Stimulated activated CD4-positive, alpha-beta T cell treated with anti-CD3 and anti-CD28 coated beads, Interleukin-1b, Interleukin-23, amount 100 ng/mL, for 24 hours (primary cell): ENCODE data around the gene FUT7.

ENCODE experiments used
- DNase-seq, 4 experiments: peaks; one replicate each; pipeline ENCODE4 v3.0.0-alpha.2; 2020; ENCODE audit warnings: low read depth in 4 of 4, low spot score in 1 of 4

Gene FUT7

GRCh38 chr9:137019891-137020683, 11.8 kb downstream of the FUT7 start:
- DNase-seq = no peak

DNA sequence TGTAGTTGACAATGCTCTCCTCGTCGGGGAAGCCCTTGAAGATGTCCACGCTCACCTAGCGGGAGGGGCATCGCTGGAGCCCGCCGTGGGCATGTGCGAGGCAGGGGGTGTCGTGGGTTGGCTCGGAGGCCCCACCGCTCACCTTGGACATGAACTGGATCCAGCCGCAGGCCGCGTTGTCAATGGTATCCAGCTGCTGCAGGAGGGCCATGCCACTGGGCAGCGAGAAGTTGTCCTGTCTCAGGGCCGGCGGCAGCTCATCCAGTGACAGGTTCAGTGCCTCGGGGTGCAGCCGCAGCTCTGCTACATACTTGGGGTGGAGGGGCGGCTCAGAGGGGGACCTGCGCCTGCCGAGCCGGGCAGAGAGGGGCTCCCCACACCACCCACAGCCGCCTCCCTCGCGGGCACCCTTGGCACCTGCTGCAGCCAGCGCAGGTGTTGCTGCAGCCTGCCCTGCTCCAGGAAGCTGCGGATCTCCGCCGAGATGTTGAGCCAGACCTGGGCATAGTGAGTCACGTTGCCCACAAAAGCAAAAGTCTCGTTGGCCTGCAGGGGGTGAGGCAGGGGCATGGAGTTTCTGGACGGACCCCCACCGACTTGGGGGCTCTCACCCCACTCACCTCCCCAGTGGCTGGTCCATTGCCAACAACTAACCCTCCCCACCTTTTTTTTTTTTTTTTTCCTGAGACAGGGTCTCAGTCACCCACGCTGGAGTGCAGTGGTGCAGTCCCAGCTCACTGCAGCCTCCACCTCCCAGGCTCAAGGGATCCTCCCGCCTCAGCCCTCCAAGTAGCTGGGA, 12.9 kb downstream of the FUT7 start:
- no peak for DNase-seq

- no peak for DNase-seq
Observed at GRCh38 chr9:137017791-137018497, 13.9 kb downstream of the FUT7 start.

GRCh38 chr9:137017071-137017470, 14.8 kb downstream of the FUT7 start:
- no peak for DNase-seq

DNA sequence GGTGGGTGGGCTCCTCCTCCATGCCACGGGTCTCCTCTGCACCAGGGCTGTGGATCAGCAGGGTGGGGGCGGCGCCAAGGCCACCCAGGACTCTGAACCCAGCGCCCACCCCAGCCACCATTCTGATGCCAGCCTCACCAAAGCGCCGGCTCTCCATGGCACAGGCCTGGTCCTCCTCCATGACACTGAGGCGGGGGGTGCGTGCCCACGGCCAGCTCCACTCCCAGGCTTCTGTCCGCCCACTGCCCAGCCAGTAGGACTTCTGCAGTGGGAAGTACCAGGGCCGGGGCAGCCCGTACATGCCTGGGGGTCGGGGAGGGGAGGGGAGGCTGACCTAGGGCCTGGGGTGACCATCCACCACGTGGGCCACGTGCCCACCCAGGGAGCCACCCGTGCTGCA, 15.5 kb downstream of the FUT7 start:
- no peak for DNase-seq

DNA sequence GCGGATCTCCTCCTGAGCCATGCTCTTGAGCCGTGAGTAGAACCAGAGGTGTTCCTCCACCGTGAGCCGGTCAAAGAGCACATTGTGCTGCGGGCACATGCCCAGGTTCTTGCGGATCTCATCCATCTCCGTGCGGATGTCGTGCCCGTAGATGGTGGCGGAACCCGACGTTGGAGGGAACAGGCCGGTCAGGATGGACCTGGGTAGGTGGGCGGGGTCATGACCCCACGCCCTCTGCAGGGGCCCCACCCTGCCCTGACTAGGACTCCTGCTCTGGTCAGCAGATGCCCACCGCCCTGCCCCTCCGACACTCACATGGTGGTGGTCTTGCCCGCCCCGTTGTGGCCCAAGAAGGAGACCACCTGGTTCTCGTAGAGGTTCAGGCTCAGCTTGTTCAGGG, 15.9 kb downstream of the FUT7 start:
- DNase-seq = no peak

- no peak for DNase-seq
Observed at GRCh38 chr9:137015540-137015930, 16.4 kb downstream of the FUT7 start.

DNA sequence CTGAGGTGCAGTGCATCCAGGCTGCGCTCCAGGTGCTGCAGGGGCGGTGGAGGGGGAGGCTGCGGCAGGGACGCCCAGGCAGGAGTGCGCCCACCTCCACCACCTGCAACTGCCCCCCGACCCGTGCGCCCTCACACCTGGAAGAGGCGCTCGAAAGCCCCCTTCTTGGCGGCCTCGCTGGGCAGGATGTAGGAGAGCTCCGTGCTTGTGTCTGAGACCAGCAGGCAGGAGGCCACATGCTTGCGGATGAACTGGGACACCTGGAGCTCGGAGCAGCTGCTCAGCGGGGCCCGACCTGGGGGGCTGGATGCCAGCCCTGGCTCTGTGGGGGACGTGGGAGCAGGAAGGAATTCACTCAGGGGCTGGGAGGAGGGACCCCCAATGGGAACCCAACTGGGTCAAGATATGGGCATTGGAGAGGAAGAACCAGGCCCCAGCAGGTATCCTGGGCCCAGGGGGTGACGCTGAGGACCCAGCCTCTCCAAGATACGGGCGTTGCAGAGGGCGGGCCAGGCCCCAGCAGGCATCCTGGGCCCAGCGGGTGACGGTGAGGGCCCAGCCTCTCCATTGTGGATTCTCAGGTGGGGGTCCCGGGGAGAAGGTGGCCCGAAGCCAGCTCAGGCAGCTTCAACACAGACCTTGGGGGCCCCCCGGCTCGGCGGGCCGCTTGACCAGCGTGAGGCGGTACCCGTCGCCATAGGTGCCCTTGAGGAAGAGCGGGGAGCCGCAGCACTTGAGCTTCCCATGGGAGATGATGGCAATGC, 16.9 kb downstream of the FUT7 start:
- no peak for DNase-seq

DNA sequence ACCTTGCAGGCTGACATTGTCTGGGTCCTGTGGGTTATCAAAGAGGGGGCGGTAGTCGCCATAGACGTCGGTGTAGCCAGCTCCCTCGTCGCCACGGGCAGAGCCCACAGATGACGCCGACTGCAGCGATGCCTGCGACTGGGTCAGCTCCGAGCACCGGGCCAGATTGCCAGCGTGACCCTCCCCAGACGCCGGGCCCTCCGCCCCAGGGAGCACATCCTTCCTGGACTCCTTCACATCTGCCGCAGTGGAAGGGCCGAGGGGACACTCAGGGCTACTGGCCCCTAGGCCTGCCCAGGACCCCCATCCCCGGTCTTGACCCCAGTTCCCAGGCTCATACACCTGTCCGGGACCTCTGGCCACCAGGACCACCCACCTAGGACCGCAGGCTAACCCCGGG, 17.7 kb downstream of the FUT7 start:
- DNase-seq = no peak

DNA sequence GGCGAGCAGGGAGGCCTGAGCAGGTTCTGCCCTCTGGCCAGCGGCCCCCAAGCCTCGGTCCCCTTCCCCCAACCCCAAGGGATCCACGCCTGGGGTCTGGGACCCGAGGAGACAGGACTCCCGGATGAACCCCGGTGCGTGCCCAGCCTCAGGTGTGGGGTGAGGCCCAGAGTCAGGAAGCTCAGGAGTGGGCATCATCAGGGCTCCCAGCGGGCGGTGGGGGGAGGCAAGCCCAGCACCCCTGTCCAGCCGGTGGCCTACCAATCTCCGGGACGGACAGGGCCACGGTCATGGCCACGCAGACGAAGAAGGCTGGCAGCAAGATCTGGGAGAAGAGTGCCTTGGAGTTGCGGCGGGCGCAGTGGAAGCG, 18.3 kb downstream of the FUT7 start:
- no peak for DNase-seq

DNA sequence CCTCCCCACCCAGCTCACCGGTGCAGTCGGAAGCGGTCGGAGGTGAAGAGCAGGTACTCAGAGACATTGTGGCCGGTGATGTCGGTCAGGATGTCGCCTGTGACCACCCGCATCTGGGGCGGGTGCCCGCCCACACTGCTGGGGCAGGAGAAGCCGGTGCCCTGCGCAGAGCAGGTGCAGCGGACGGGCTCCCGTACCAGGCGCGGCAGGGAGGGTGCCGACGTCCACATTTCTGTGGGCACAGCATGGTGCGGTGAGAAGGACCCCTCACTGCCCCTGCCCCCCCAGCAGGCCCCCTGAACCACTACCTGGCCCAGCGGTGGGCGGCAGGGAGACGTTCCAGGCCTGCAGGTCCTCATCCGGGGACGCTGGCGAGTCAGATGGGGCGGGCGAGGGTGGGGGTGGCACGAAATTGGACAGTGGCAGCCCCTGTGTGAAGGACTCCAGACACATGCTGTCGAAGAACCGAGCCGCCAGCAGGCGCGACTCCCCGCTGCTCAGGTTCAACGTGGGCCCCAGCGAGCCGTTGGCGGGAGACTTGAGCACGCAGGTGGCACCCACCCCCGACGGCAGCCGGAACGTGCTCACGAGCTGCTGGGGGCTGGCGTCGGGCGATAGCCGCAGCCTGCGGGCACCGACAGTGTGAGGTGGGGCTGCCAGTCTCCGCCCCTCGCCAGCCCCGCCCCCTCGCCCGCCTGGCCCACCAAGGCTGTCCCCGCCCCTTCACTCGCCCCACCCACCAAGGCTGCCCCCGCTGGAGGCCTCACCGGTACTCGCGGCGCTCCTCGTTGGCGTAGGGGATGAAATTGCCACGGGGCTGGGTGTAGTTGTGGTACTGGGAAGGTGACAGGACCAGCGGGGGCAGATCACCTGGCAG, 19.0 kb downstream of the FUT7 start:
- no peak for DNase-seq

DNA sequence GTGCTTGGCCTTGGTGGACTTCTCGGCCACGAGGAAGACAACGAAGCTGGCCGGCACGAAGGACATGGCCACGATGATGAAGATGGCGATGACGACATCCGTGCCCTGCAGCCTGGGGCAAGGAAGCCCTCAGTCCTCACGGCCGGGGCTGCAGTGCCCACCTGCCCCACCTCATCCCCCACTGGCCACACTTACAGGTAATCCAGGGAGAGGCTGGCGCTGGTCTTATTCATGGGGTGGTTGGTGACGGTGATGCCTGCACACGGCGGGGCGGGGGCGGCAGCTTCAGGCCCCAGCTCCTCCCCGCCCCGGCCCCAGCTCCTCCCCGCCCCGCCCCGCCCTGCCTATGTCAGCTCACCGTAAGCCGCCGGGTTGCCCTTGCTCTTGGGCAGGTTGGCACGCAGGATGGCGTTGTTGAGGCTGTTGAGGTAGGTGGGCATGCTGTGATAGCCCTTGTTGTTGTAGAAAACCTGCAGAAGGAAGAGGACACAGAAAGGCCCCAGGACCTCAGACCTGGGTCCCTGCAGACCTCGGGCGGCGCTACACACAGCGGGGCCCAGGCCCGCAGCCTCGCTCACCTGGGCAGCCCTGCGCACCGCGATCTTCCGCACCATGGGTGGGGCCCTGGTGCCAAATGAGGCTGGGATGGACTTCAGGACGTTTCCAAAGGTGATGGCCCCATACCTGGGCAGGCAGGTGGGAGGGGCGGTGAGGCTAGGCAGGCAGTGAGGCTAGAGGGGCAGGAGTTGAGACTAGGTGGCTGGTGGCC, 19.8 kb downstream of the FUT7 start:
- no peak for DNase-seq

DNA sequence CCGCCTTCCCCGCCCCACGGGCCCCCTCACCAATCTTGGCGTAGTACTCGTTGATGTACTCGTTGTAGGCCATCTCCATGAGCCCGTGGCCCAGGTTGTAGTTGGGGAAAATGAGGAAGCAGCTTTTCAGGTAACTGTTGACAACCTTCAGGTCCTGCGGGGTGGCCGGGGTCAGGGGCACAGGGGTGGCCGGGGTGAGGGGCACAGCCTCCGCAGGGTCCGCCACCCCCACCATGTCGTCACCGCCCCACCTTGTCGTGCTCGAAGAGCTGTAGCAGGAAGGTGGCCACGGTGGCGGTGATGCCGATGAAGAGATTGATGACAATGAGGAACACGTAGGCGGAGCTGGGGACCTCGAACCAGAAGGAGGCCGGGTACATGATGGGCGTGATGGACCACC, 20.7 kb downstream of the FUT7 start:
- DNase-seq = no peak

- DNase-seq = no peak
Observed at GRCh38 chr9:137009938-137010732, 21.8 kb downstream of the FUT7 start.

DNA sequence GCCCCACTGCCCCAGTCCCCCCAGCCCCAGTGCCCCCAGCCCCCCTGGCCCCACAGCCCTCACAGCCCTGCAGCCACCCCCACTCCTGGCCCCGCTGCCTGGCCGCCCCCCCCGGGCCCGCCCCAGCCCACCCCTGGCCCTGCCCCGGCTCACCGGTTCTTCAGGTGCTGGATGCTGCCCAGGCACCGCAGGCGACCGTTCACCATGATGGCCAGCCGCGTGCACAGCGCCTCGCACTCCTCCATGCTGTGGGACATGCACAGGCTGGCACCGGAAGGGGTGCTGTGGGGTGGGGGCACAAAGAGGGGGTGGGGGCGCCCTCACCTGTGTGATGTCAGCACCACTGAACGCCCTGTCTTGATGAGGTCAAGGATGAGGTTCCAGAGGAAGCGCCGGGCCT, 22.7 kb downstream of the FUT7 start:
- DNase-seq = no peak

DNA sequence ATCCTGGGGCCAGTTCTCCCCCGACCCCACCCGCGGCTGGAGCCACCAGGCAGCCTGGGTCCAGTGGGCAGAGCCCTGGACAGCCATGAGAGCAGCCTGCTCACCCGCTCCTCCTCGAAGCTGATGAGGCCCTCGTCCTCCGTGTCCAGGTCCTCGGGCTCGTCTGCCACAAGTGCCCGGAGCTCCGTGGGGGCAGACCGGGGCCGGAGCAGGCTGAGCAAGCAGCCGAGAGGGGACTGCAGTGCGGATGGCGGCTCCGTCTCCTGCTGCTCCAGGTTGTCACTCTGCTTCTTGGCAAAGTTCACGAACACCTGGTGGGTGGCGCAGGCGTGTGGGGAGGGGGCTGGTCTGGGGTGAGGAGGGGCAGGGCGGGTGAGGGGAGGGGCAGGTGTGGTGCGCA, 23.6 kb downstream of the FUT7 start:
- no peak for DNase-seq

GRCh38 chr9:137007816-137008270, 24.0 kb downstream of the FUT7 start:
- no peak for DNase-seq

DNA sequence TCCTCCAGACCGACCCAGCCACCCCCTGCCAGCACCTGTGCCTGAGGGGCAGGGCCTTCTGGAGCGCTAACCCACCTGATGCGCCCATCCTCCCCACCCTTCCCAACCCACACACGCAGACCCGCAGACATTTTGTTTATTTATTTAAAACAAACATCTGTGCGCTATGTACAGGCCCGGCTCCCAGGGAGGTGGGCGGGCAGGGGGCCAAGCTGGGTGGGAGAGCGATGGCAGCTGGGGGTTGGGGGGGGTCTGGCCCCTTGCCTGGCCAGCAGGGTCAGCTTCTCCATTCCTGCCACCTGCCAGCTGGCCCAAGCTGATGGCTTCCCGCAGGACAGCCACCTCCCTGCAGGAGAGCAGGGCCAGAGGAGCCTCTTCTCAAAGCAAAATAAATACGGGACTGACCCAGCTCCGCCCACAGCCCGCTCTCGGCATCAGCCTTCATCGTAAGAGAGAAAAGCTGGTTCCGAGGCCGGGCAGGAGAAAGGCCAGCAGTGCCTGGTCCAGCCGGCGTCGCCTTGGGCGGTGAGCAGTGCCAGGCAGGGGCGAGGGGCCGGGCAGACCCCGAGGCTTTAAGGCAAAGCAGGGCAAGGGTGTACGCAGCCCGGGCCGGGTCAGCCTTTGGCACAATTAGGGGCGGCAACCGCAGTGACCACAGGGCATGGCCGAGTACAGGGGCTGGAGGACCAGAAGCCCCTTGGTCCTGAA, 24.6 kb downstream of the FUT7 start:
- no peak for DNase-seq
